K562 (cell line): ENCODE results near the gene STX2. TPM values are rescaled to one million over a fixed set of nuclear protein-coding genes. Genes with fewer than 3 reads are reported as not detected.

Experiments
- BCOR ChIP-seq: fragments of 450-650 bp; IDR thresholded peaks from 2 replicates; pipeline ENCODE4 v1.6.1; 2016
- CHCHD3 ChIP-seq: fragments of 250-450 bp; sonication (Bioruptor Pico); IDR thresholded peaks from 2 replicates; pipeline ENCODE4 v2.1.2; 2022; ENCODE audit warnings: mild to moderate bottlenecking
- CHD1 ChIP-seq: fragments of 200-600 bp; sonication (generic); IDR thresholded peaks from one replicate; pipeline ENCODE4 v1.6.1; 2012; ENCODE audit warnings: mild to moderate bottlenecking, moderate library complexity, low read length, inconsistent platforms
- DIDO1 ChIP-seq: fragments of 450-650 bp; IDR thresholded peaks from 2 replicates; pipeline ENCODE4 v1.6.1; 2016; ENCODE audit warnings: low read depth, missing biosample characterization, missing genetic modification characterization
- FOSL1 ChIP-seq: fragments of 200-800 bp; sonication (Bioruptor generic); conservative IDR thresholded peaks from 2 replicates; pipeline ENCODE4 v1.6.1; 2016; ENCODE audit warnings: missing genetic modification characterization, missing compliant biosample characterization
- FOXM1 ChIP-seq, 2 experiments: fragments of 450-650 bp in 1 of 2; sonication (generic) in 1 of 2; formaldehyde crosslinking in 1 of 2; IDR thresholded peaks; 2 replicates each; pipeline versions ENCODE4 v1.6.1 to v1.9.0; 2017 to 2022; ENCODE audit warnings: low read depth in 2 of 2, mild to moderate bottlenecking in 2 of 2, missing genetic modification reagents in 1 of 2, moderate library complexity in 1 of 2
- KDM2B ChIP-seq: fragments of 250-450 bp; sonication (Bioruptor Pico); IDR thresholded peaks from 2 replicates; pipeline ENCODE4 v1.8.0; 2021; ENCODE audit warnings: mild to moderate bottlenecking, moderate library complexity
- MBD2 ChIP-seq: sonication (generic); IDR thresholded peaks from 2 replicates; pipeline ENCODE4 v1.6.1; 2016; ENCODE audit warnings: low read depth, borderline replicate concordance
- MTA1 ChIP-seq: fragments of 450-650 bp; IDR thresholded peaks from 2 replicates; pipeline ENCODE4 v1.6.1; 2017; ENCODE audit warnings: borderline replicate concordance
- NFE2L1 ChIP-seq: fragments of 450-650 bp; IDR thresholded peaks from 2 replicates; pipeline ENCODE4 v1.6.1; 2016; ENCODE audit warnings: missing genetic modification characterization, low read depth, mild to moderate bottlenecking, missing compliant biosample characterization, moderate library complexity, borderline replicate concordance
- NR2F6 ChIP-seq: fragments of 450-650 bp; formaldehyde crosslinking; IDR thresholded peaks from 2 replicates; pipeline ENCODE4 v1.4.0; 2020; ENCODE audit warnings: mild to moderate bottlenecking
- PCBP1 ChIP-seq: fragments of 200-400 bp; formaldehyde crosslinking; IDR thresholded peaks from 2 replicates; pipeline ENCODE4 v1.6.1; 2018; ENCODE audit warnings: mild to moderate bottlenecking, low read depth, low read length; ENCODE audit not compliant: poor library complexity, severe bottlenecking
- PML ChIP-seq: IDR thresholded peaks from 2 replicates; pipeline ENCODE4 v1.6.1; 2012; ENCODE audit warnings: low read length, inconsistent platforms
- PTRF ChIP-seq: fragments of 450-650 bp; IDR thresholded peaks from 2 replicates; pipeline ENCODE4 v1.6.1; 2016; ENCODE audit warnings: mild to moderate bottlenecking, missing genetic modification characterization, missing compliant biosample characterization
- SMAD4 ChIP-seq: fragments of 250-450 bp; sonication (Bioruptor Pico); conservative IDR thresholded peaks from 2 replicates; pipeline ENCODE4 v1.8.0; 2021; ENCODE audit warnings: inconsistent platforms, mild to moderate bottlenecking, moderate library complexity
- SMARCA4 ChIP-seq: fragments of 450-650 bp; IDR thresholded peaks from 2 replicates; pipeline ENCODE4 v1.6.1; 2016
- TRIM24 ChIP-seq, 2 experiments: fragments of 450-650 bp; IDR thresholded peaks; 2 replicates each; pipeline ENCODE4 v1.6.1; 2016
- XRCC4 ChIP-seq: IDR thresholded peaks from one replicate; pipeline ENCODE4 v1.6.1; 2011; ENCODE audit not compliant: insufficient read depth, insufficient read length; ENCODE audit errors: extremely low read depth
- YY1 ChIP-seq, 3 experiments: IDR thresholded peaks; 2 replicates each; pipeline ENCODE4 v1.6.1; 2011; ENCODE audit warnings: low read length in 2 of 3, mild to moderate bottlenecking in 2 of 3, moderate library complexity in 2 of 3, borderline replicate concordance in 1 of 3, control low read depth in 1 of 3, low read depth in 1 of 3; ENCODE audit not compliant: insufficient read depth in 3 of 3, insufficient replicate concordance in 2 of 3, control insufficient read depth in 1 of 3, insufficient read length in 1 of 3; ENCODE audit errors: extremely low read depth in 1 of 3
- ZC3H8 ChIP-seq: fragments of 450-650 bp; IDR thresholded peaks from 2 replicates; pipeline ENCODE4 v1.6.1; 2017
- ZNF184 ChIP-seq: sonication (generic); formaldehyde crosslinking; IDR thresholded peaks from 2 replicates; pipeline ENCODE4 v1.5.0; 2020; ENCODE audit warnings: missing genetic modification reagents
- ZNF311 ChIP-seq: fragments of 250-450 bp; sonication (Bioruptor Pico); IDR thresholded peaks from 2 replicates; pipeline ENCODE4 v1.4.0; 2020; ENCODE audit warnings: mild to moderate bottlenecking, moderate library complexity
- ZNF780A ChIP-seq: fragments of 250-450 bp; sonication (Bioruptor Pico); IDR thresholded peaks from 2 replicates; pipeline ENCODE4 v1.5.0; 2021; ENCODE audit warnings: mild to moderate bottlenecking
- polyA plus RNA-seq, 8 experiments: library from polyadenylated mRNA; depleted of rRNA in 4 of 8; stranded (reverse) in 5 of 8; unstranded in 3 of 8; fragments of >200 nt; fragmentation: Nextera tagmentation in 2 of 8; fragmentation: Illumina TruSeq in 1 of 8; extraction: Ambion mirVana in 2 of 8; extraction: Trizol in 1 of 8; gene quantifications; 2 replicates each; pipeline versions ENCODE4 v1.2.1 to v1.2.3, GENCODE V29; 2011 to 2014; ENCODE audit warnings: inconsistent platforms in 1 of 8, missing spikeins in 1 of 8
- total RNA-seq, 7 experiments: library from RNA; depleted of rRNA in 6 of 7; stranded (reverse); fragments of >200 nt in 6 of 7; fragmentation: Illumina TruSeq in 2 of 7; extraction: Trizol in 2 of 7; gene quantifications; 2 replicates each; pipeline versions ENCODE4 v1.2.1 to v1.2.3, GENCODE V29; 2011 to 2021; ENCODE audit warnings: low replicate concordance in 1 of 7
- TF ChIP-seq, protein P1 (sequence below): fragments of 200-800 bp; sonication (Bioruptor generic); IDR thresholded peaks from 2 replicates; pipeline ENCODE4 v1.6.1; 2017; ENCODE audit warnings: missing genetic modification characterization, missing compliant biosample characterization
- TF ChIP-seq, protein P2 (sequence below): sonication (generic); formaldehyde crosslinking; IDR thresholded peaks from 2 replicates; pipeline ENCODE4 v1.8.0; 2022; ENCODE audit warnings: missing genetic modification reagents, mild to moderate bottlenecking, borderline replicate concordance

The STX2 gene
- total and polyA plus RNA-seq, 9 of the 15 experiments (the other 6 are each of a cell fraction or from before 2014, with no cell fraction given): 22.2 to 54.6 (median 30.8) TPM

DNA sequence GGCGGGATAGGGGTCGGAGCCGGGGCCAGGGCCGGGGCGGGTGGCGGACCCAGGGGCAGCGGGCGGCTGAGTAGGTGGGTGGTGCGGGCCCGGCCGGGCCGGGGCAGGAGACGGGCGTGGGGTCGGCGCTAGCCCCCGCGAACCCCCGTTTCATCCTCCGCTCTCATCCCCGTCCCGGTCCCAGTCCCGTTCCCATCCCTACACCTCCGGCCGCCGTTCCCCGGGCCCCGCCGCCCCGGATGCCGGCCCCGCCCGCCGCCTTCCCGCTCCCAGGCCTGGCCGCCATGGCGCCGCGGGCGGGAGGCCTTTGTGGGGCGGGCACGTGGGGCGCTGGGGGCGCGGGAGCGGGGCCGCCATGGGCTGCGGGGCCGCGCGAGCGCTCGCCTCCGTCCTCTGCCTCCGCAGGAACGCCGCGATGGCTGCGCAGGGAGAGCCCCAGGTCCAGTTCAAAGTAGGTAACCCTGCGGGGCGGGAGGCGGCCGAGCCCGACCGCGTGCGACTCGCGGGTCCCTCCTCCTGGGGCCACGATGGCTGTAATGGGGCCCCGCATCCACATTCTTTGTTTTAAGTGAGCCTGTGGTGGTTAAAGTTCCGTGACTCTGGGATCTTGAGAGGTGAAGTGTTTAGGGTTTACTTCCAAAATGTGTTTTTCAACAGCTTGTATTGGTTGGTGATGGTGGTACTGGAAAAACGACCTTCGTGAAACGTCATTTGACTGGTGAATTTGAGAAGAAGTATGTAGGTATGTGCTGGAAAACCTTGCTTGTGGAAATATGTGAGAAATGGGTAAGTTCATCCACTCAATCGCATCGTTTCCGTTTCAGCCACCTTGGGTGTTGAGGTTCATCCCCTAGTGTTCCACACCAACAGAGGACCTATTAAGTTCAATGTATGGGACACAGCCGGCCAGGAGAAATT, 33.4 kb upstream of the STX2 start (continued):
- TF ChIP-seq, protein P1, sequence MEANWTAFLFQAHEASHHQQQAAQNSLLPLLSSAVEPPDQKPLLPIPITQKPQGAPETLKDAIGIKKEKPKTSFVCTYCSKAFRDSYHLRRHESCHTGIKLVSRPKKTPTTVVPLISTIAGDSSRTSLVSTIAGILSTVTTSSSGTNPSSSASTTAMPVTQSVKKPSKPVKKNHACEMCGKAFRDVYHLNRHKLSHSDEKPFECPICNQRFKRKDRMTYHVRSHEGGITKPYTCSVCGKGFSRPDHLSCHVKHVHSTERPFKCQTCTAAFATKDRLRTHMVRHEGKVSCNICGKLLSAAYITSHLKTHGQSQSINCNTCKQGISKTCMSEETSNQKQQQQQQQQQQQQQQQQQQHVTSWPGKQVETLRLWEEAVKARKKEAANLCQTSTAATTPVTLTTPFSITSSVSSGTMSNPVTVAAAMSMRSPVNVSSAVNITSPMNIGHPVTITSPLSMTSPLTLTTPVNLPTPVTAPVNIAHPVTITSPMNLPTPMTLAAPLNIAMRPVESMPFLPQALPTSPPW (CRISPR knock-in tag): no peak; the same call in 1 of the 2 replicates
- TF ChIP-seq CHD1 (peak; percentile 94), BCOR (no peak), CHCHD3 (CRISPR knock-in tag) (no peak), YY1 (IDR thresholded peaks at IDR 0.05; ENCODE audit: borderline replicate concordance in 1 of 3, control insufficient read depth in 1 of 3, extremely low read depth in 1 of 3, insufficient read depth in 3 of 3, insufficient read length in 1 of 3, insufficient replicate concordance in 2 of 3, low read depth in 1 of 3, low read length in 2 of 3) (peak; percentile 31 to 89 (median 82)), PCBP1 (peak; percentile 77), NR2F6 (CRISPR knock-in tag) (no peak), ZNF780A (CRISPR knock-in tag) (no peak), KDM2B (CRISPR knock-in tag) (no peak), FOSL1 (tag) (no peak), XRCC4 (no peak), DIDO1 (tag) (no peak), MTA1 (no peak), FOXM1 (IDR thresholded peaks at IDR 0.05; ENCODE audit: low read depth) (0 out of 2 replicates have a peak, but pooled peaks have one; percentile 28), FOXM1 (CRISPR knock-in tag; IDR thresholded peaks at IDR 0.05; ENCODE audit: low read depth) (no peak), PML (no peak), ZNF184 (CRISPR knock-in tag) (no peak), SMAD4 (CRISPR knock-in tag) (peak; percentile 46; the same call in 1 of the 2 replicates), MBD2 (0 out of 2 replicates have a peak, but pooled peaks have one; percentile 19), ZC3H8 (no peak), SMARCA4 (no peak), PTRF (tag) (no peak), NFE2L1 (no peak), ZNF311 (CRISPR knock-in tag) (no peak), TRIM24 (IDR thresholded peaks at IDR 0.05) (no peak)
- TF ChIP-seq, protein P2, sequence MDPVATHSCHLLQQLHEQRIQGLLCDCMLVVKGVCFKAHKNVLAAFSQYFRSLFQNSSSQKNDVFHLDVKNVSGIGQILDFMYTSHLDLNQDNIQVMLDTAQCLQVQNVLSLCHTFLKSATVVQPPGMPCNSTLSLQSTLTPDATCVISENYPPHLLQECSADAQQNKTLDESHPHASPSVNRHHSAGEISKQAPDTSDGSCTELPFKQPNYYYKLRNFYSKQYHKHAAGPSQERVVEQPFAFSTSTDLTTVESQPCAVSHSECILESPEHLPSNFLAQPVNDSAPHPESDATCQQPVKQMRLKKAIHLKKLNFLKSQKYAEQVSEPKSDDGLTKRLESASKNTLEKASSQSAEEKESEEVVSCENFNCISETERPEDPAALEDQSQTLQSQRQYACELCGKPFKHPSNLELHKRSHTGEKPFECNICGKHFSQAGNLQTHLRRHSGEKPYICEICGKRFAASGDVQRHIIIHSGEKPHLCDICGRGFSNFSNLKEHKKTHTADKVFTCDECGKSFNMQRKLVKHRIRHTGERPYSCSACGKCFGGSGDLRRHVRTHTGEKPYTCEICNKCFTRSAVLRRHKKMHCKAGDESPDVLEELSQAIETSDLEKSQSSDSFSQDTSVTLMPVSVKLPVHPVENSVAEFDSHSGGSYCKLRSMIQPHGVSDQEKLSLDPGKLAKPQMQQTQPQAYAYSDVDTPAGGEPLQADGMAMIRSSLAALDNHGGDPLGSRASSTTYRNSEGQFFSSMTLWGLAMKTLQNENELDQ: no peak
